NT2/D1 (cell line): ENCODE measurements around the gene WDR35.

Source experiments
- DNase-seq: peaks from one replicate; pipeline ENCODE4 v3.0.0-alpha.2; 2011; ENCODE audit warnings: low read depth, low spot score
- H3K27me3 ChIP-seq: 2 replicates; pipeline ENCODE4 v1.6.0; 2011; ENCODE audit warnings: mild to moderate bottlenecking; ENCODE audit not compliant: insufficient read length, insufficient read depth
- H3K36me3 ChIP-seq: 2 replicates; pipeline ENCODE4 v1.6.1; 2011; ENCODE audit warnings: mild to moderate bottlenecking, low read length, mixed read lengths; ENCODE audit not compliant: insufficient read depth, insufficient read length
- H3K4me1 ChIP-seq: 2 replicates; pipeline ENCODE4 v1.5.1; 2011; ENCODE audit not compliant: insufficient read depth, insufficient read length
- H3K4me3 ChIP-seq: 2 replicates; pipeline ENCODE4 v1.5.1; 2011; ENCODE audit warnings: low read depth; ENCODE audit not compliant: insufficient read length
- H3K9ac ChIP-seq: 2 replicates; pipeline ENCODE4 v1.6.0; 2011; ENCODE audit warnings: low read depth; ENCODE audit not compliant: insufficient read length
- H3K9me3 ChIP-seq: 2 replicates; pipeline ENCODE4 v1.5.1; 2011; ENCODE audit warnings: mild to moderate bottlenecking, low read length; ENCODE audit not compliant: insufficient read depth
- SUZ12 ChIP-seq: IDR thresholded peaks from 2 replicates; pipeline ENCODE4 v1.6.1; 2011; ENCODE audit not compliant: insufficient read length, insufficient read depth; ENCODE audit errors: extremely low read depth
- YY1 ChIP-seq: IDR thresholded peaks from 2 replicates; pipeline ENCODE4 v1.6.1; 2011; ENCODE audit not compliant: insufficient read length, insufficient read depth
- ZNF274 ChIP-seq: IDR thresholded peaks from 2 replicates; pipeline ENCODE4 v1.6.1; 2011; ENCODE audit warnings: mild to moderate bottlenecking, low read depth, low read length

The WDR35 gene

DNA sequence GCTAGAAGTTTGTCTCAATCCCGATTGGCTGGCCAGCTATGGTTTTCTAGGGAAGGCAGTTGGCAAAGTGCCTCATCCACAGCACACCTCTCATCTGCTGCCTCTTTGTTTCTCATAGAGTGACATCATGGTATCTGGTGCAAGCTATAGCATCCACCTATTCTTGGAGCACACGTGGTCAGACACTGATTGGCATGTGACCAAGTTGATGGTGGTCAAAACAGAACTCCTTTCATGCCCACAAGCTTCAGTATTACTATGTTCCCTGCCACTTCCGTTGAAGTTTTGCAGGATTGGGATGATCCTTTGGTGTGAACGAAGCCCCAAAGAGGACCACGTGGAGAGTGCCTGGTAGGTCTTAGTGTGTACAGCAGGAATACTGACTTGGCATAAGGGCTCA is 116.9 kb downstream of the WDR35 start:
- TF ChIP-seq SUZ12 (no peak), YY1 (no peak), ZNF274 (no peak)
- Histone ChIP-seq H3K4me3 (no peak overlapping the region), H3K27me3 (peaks cover 20% of the 10 kb centered on the region), H3K9me3 (no peaks in the 10 kb centered on the region), H3K4me1 (no peaks in the 10 kb centered on the region), H3K36me3 (no peaks in the 10 kb centered on the region), H3K9ac (no peak overlapping the region)
- DNase-seq: no peak

GRCh38 chr2:19872302-19872701 is 117.6 kb downstream of the WDR35 start:
- H3K27me3 ChIP-seq: peaks cover 25% of the 10 kb centered on the region
- H3K4me3 ChIP-seq: no peak overlapping the region
- DNase-seq: no peak
- no peaks in the 10 kb centered on the region for H3K36me3 ChIP-seq
- H3K9ac ChIP-seq: no peak overlapping the region
- H3K9me3 ChIP-seq: no peaks in the 10 kb centered on the region
- no peaks in the 10 kb centered on the region for H3K4me1 ChIP-seq
- TF ChIP-seq SUZ12 (no peak), YY1 (no peak), ZNF274 (no peak)

DNA sequence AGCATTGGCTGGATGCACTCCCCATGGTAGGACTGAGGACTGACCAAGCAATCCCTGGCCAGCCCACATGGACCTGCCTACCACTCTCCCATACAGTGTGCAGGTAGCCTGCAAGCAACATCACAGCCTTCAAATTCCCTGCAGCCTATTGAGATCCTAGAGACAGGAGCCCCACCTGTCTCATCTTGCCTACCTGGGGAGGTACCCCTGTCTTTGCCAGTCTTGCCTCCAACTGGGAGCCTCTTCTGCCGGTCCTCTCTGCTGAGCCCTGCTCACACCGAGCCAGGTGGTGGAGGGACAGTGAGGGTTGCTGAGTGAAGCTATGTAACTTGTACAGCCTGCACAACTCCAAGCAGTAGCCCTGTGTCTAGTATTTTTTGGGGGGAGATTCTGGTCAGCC is 118.1 kb downstream of the WDR35 start:
- H3K9me3 ChIP-seq: no peaks in the 10 kb centered on the region
- peaks cover 25% of the 10 kb centered on the region for H3K27me3 ChIP-seq
- TF ChIP-seq SUZ12 (no peak), ZNF274 (no peak), YY1 (no peak)
- H3K4me3 ChIP-seq: no peak overlapping the region
- H3K4me1 ChIP-seq: no peaks in the 10 kb centered on the region
- no peak for DNase-seq
- no peaks in the 10 kb centered on the region for H3K36me3 ChIP-seq
- H3K9ac ChIP-seq: no peak overlapping the region

GRCh38 chr2:19870792-19871191 is 119.1 kb downstream of the WDR35 start:
- no peaks in the 10 kb centered on the region for H3K4me1 ChIP-seq
- DNase-seq: no peak
- H3K9me3 ChIP-seq: no peaks in the 10 kb centered on the region
- TF ChIP-seq ZNF274 (no peak), YY1 (no peak), SUZ12 (no peak)
- no peak overlapping the region for H3K4me3 ChIP-seq
- peaks cover 25% of the 10 kb centered on the region for H3K27me3 ChIP-seq
- H3K36me3 ChIP-seq: no peaks in the 10 kb centered on the region
- no peak overlapping the region for H3K9ac ChIP-seq

GRCh38 chr2:19868701-19869580 is 121.0 kb downstream of the WDR35 start:
- H3K4me1 ChIP-seq: no peaks in the 10 kb centered on the region
- H3K4me3 ChIP-seq: peak overlapping the region; percentile 15
- no peaks in the 10 kb centered on the region for H3K9me3 ChIP-seq
- TF ChIP-seq YY1: no peak
- peak overlapping the region; percentile 17 for H3K9ac ChIP-seq
- H3K27me3 ChIP-seq: peaks cover 25% of the 10 kb centered on the region
- no peak for DNase-seq
- no peaks in the 10 kb centered on the region for H3K36me3 ChIP-seq

DNA sequence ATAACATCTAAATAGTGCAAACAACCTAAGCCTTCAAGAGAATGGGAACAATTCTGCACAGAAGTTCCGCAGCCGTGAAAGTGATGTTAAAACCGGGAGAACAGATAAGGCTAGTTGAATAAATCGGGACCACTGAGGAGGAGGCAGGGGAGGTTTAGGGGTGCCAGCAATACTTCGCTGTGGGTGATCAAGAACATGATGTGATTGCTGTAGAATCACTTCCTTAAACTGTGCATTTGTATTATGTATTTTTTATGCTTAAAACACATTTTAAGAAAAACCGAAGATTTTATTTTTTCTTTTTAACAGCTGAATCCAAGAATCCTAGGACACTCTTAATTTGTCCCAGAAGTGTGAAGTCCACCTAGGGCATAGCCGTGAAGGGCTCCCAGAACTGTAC is 121.7 kb downstream of the WDR35 start:
- H3K4me1 ChIP-seq: no peaks in the 10 kb centered on the region
- H3K4me3 ChIP-seq: no peak overlapping the region
- no peaks in the 10 kb centered on the region for H3K9me3 ChIP-seq
- DNase-seq: no peak
- H3K36me3 ChIP-seq: no peaks in the 10 kb centered on the region
- no peak overlapping the region for H3K9ac ChIP-seq
- TF ChIP-seq SUZ12: no peak
- H3K27me3 ChIP-seq: peaks cover 25% of the 10 kb centered on the region

- TF ChIP-seq SUZ12 (no peak), YY1 (no peak), ZNF274 (no peak)
- H3K36me3 ChIP-seq: no peaks in the 10 kb centered on the region
- peaks cover 25% of the 10 kb centered on the region for H3K27me3 ChIP-seq
- no peaks in the 10 kb centered on the region for H3K4me1 ChIP-seq
- H3K9me3 ChIP-seq: no peaks in the 10 kb centered on the region
- no peak overlapping the region for H3K4me3 ChIP-seq
- DNase-seq: no peak
- H3K9ac ChIP-seq: no peak overlapping the region
These were observed 123.1 kb downstream of the WDR35 start for GRCh38 chr2:19866771-19867170.
